Measurements from ENCODE around the gene CYBRD1.

GRCh38 chr2:171551836-171552235 lies 29.6 kb downstream of the CYBRD1 start:
- TF ChIP-seq ZNF274 (IDR thresholded peaks at IDR 0.05; ENCODE audit: insufficient read depth, insufficient read length) (no peak), ATF2 (IDR thresholded peaks at IDR 0.05; ENCODE audit: low read length) (no peak), MXI1 (IDR thresholded peaks at IDR 0.05; ENCODE audit: low read depth, low read length) (no peak), ZNF207 (IDR thresholded peaks at IDR 0.05; ENCODE audit: borderline replicate concordance) (no peak), CTCF (IDR thresholded peaks at IDR 0.05 in 2 of 3, conservative IDR thresholded peaks at IDR 0.05 in 1 of 3; ENCODE audit: control insufficient read depth in 2 of 3, extremely low read depth in 1 of 3, insufficient read depth in 1 of 3, low read depth in 3 of 3, low read length in 3 of 3) (no peak), ATF3 (IDR thresholded peaks at IDR 0.05; ENCODE audit: borderline replicate concordance, extremely low read depth, low read depth, low read length) (no peak), CREM (IDR thresholded peaks at IDR 0.05; ENCODE audit: low read depth) (no peak), MAX (IDR thresholded peaks at IDR 0.05; ENCODE audit: low read depth, low read length) (no peak), IKZF2 (IDR thresholded peaks at IDR 0.05) (no peak), NRF1 (conservative IDR thresholded peaks at IDR 0.05; ENCODE audit: low read depth, low read length) (no peak), POLR2A (IDR thresholded peaks at IDR 0.05; ENCODE audit: low read depth, low read length) (no peak), CEBPB (IDR thresholded peaks at IDR 0.05; ENCODE audit: borderline replicate concordance in 1 of 2, low read depth in 2 of 2, low read length in 2 of 2) (no peak)
